Measurements from ENCODE around the gene MRPS7.
A peak's percentile ranks its signal among the peaks of the same experiment; 100 is the strongest.

MRPS7 gene

DNA sequence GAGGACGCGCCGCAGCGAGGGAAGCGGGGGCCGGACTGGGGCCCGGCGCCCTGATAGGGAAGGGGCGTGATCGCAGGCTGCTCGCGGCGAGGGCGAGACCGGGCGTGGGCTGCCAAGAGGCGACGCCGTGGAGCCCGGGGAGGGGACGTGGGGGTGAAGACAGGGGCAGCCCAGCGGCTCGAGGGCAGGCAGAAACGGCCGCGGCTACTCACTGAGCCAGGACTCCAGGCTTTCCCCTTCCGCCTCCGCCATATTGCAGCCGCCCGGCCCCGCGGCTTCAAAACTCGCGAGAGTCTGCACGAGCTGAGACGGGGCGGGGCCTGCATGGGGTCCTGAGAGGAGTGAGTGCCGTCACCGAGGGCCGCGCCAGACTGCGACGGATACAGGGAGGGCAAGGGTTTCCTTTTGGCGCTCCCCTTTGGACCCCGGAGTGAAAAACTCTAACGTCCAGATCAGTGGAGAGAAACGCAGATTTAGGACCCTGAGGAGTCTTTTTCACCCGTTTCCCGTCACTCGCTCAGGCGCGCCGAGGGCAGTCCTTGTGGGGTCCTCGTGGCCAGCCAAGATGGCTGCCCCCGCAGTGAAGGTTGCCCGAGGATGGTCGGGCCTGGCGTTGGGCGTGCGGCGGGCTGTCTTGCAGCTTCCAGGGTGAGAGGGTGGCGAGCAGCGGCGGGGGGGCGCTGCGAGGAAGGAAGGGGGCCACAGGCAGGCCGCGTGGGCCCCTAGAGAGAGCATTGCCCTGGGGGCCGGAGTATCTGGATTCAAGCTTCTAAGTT is at the start of gene MRPS7, which contains the start of gene GGA3:
MRPS7 (plus strand) TSS at position 544 of the 776 bp plus-strand sequence; CDS start at position 566, 22 bp downstream.
GGA3 (minus strand) TSS at position 271 of the 776 bp plus-strand sequence; CDS start at position 252, 19 bp downstream.
- peak; percentile 91 for ATAC-seq
- DNase-seq, result peak; percentile 97

DNA sequence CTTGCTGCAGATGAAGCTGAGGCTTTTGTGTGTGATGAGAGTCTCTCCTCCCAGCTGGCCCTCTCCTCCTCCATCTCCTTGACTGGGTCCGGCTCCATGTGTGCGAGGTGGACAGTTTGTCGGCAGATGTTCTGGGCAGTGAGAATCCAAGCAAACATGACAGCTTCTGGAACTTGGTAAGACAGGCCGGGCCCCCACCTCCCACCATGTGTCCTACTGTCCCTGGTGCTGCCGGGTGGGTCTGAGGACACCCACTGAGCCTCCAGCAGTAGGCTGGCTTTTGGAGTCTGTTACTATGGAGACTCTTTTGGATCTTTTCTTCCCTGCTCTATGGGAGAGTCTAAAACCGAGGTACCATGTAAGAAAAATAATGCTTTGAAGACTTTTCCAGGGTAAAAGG is 43.5 kb upstream of the MRPS7 start:
- no peak for DNase-seq
- ATAC-seq, result no peak

DNA sequence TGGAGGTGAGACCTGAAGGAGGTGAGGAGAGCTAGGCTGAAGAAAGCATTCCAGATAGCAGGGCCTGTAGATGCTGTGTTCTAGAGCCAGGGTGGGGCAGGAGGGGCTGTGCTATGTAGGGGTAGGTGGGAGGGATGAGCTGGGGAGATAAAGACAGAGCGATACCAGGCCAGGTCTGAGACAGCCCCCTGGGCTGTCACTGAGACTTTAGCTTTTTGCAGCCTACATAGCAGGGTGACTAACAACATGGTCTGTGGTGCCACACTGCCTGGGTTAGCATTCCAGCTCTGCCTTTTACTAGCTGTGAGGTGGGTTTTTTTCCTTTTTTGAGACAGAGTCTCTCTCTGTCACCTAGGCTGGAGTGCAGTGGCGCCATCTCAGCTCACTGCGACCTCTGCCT is 41.9 kb upstream of the MRPS7 start:
- ATAC-seq (no peak), DNase-seq (no peak)

DNA sequence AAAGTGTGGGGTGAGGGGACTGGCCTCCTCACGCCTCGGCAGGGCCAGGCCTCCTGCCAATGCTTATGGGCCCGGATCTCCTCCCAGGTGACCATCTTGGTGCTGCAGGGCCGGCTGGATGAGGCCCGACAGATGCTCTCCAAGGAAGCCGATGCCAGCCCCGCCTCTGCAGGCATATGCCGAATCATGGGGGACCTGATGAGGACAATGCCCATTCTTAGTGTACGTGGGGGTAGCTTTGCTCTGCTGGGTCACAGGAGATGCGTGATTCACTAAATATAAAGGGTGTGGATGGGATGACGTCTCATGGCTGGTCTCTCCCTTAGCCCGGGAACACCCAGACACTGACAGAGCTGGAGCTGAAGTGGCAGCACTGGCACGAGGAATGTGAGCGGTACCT is 36.7 kb upstream of the MRPS7 start:
- DNase-seq (no peak), ATAC-seq (no peak)

DNA sequence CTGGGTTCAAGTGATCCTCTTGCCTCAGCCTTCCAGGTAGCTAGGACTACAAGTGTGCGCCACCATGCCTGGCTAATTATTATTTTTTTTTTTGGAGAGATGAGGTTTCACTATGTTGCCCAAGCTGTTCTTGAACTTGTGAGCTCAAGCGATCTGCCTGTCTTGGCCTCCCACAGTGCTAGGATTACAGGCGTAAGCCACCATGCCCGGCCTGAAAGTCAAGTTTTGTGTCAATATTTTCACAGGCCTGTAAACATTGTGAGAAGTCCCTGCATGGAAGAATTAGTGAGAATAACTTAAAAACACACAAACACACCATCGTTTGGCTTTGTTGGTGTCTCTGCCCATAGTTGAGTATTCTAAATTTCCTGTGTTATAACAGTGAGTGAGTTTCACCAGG is 34.0 kb upstream of the MRPS7 start:
- ATAC-seq (no peak), DNase-seq (no peak)

DNA sequence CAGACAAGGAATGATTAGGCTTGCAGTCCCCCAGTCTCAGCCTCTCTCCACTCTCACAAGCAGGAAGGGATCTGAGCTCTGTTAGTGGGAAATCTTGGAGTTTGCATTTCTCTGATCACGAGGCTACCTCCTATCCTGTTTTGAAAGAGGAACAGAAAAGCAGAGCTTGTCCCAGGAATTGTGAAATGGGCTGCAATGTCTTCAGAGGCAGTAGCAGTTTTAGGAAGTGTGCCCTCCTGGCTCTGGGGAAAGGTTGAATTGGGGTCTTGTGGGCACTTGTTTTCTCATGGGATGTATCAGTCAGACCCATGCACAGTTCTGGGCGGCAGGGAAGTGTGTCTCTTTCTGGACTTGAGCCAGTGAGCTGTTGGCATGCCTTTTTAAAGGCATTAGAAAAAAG is 33.4 kb upstream of the MRPS7 start:
- no peak for ATAC-seq
- DNase-seq, result no peak

DNA sequence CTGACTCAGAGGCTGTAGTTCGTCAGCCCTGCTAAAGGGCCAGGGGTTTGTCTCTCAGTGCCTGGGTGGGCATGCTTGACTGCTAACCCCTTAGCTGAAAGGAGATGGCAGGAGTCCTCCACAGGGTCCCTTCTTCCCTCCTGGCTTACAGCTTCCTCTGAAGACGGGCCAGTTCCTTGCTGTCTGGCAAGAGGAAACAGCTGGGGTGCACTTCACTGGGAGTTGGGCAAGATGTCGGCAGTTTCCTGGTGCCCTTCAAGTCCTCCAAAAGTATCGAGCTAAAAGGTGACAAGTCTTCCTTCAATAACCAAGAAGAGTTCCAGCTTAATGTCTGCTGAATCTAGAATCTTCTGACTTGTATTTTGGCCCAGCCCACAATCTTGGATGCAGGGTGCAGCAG is 32.8 kb upstream of the MRPS7 start:
- no peak for ATAC-seq
- no peak for DNase-seq

DNA sequence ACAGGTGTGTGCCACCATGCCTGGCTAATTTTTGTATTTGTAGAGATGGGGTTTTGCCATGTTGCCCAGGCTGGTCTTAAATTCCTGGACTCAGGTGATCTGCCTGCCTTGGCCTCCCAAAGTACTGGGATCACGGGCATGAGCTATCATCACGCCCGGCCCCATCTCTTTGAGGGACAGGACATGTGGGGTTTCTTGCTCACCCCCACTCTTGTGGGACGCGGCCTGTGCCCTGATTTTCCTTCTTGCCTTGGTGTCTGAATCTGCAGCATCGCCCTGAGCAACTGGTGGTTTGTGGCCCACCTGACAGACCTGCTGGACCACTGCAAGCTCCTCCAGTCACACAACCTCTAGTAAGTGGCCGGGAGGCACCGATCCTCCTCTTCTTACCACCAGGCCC is 30.6 kb upstream of the MRPS7 start:
- DNase-seq, result no peak
- ATAC-seq, result no peak

DNA sequence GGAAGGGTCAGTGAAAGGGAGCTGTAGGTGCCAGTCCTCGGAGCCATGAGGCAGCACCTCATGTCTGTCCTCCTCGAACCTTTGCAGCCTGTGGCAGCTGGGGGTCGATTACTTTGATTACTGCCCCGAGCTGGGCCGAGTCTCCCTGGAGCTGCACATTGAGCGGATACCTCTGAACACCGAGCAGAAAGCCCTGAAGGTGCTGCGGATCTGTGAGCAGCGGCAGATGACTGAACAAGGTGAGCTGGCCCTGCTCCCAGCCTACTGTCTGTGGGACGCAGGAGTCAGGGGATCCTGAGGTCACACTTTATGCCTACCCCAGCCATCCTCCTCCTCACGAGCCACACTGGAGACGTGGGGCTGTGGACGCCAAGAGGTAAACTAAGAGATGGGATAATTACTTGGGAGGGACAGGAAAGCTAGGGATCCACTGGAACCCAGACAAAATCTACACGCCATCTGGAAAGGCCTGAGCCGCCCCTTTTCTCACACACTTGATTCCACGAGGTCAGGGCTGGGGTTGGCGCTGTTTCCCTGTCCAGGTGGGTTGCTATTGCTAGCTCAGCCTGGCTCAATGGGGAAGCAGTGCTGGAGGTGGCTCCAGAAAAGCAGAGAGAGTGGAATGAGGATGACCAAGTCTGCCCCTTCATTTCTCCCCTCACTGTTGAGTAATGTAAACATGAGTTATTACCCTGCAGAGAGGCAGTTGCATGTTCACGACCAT is 29.8 kb upstream of the MRPS7 start:
- DNase-seq (no peak), ATAC-seq (no peak)

DNA sequence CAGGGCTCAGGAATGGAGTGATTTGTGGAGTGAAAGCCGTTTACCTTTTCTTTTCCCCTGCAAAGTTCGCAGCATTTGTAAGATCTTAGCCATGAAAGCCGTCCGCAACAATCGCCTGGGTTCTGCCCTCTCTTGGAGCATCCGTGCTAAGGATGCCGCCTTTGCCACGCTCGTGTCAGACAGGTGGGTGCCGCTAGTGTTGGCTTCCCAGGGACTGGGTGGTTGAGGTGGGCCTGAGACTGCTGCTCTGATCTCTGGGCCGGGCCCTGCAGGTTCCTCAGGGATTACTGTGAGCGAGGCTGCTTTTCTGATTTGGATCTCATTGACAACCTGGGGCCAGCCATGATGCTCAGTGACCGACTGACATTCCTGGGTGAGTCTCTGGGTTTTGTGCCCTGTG is 28.9 kb upstream of the MRPS7 start:
- ATAC-seq (no peak), DNase-seq (no peak)

DNA sequence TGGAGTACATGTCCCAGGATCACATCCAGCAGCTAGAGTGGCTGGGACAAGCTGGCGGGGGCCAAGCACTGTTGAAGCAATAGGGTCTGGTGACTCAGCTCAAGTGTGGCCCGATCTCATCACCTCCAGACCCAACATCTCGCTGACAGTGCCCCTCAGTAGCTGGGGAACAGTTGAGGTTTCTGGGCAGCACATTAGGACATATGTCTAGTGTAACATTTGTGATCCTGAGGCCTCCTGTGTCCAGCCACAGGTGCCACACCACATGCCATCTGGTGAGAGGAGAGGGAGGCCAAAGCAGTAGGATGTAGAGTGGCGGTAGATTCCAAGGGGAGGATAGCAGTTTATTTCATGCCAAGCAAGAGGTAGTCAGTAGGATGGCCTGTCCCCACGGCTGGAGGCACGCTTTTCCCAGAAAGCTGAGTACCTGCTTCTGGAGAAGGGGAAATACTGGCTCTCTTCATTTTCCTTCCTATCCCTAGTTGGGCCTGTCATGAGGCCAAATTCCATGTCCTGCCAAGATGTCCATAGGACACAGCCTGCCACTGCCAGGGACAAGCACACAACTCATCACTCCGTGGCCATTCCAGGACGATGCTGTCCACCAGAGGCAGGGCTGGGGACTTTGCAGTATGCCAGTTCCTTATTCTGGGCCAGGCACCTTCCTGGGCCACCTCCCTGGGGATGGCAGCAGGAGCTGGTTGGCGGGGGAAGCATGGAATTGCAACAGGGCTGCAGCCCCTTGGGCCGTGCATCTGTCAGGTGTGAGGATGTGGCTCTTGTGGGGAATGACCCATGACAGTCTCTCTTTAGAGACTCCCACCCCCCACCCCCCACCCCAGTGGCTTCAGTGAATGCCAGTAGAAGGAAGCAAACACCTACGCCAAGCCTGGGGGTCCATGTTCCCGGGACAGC is 24.3 kb upstream of the MRPS7 start:
- DNase-seq (no peak), ATAC-seq (no peak)

DNA sequence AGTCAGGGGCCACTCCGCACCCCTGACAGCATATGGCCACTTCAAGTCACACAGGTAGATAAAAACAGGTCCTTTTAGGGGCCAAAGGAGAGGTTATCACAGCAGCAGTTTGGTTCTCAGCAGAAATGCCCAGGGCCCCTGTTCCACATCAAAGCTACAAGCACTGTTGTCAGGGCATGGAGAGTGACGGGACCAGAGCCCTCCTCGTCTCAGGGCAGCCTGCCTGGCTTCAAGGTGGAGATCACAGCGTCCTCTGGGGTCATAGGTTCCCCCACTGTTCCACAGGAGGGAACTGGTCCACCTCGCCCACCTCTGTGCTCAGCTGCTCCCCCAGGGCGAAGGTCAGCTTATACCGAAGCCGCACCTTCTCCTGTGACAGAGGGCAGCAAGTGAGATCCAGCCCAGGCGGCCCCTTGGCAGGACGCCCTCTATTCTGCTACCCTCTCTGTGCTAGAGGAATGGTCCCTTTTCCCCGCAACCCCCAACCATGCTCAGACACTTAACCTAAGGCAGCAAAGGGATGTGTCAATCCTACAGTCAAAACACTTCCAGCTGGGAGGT is 23.6 kb upstream of the MRPS7 start:
- ATAC-seq (no peak), DNase-seq (no peak)

DNA sequence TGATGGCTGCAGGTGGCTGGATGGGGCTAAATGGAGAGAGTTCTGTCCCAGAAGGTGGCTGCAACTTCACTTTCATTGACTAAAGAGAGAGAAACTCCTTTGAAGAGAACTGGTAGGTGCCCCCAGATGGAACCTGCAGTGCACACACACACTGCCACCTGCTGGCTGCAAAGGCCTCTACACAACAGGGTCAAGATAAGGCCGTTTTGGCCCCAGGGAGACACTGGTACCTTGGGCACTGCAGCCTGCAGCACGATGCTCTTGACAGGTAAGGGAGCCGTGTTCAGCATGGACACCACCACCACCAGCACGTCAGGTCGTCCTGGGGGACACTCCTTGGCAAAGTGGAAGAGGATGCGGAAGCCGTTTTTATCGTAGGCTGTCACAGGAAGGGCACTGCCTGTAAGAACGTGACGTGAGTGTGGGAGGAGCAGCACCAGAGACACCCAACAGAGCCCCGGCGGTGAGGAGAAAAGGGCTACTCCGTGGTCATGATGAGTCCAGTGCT is 22.9 kb upstream of the MRPS7 start:
- peak; percentile 69 for DNase-seq
- ATAC-seq, result peak; percentile 58

DNA sequence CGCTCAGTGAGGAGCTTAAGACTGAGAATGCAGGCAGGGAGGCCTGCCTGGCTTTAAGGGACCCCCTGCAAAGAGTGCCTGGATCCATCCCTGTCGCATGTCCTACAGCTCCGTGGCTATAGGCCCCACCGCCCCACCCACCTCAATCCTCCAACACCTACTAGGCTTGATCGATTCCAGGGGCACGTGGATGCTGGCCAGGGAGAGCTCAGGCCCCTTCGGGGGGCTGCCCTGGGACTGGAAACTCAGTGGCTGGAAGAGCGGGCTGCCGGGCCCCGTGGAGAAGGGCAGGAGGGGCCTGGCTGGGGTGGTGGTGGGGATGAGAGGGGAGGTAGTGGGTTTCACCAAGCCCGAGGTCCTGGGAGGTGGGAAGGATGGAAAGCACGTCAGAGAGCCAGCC is 22.5 kb upstream of the MRPS7 start:
- DNase-seq (no peak), ATAC-seq (no peak)

DNA sequence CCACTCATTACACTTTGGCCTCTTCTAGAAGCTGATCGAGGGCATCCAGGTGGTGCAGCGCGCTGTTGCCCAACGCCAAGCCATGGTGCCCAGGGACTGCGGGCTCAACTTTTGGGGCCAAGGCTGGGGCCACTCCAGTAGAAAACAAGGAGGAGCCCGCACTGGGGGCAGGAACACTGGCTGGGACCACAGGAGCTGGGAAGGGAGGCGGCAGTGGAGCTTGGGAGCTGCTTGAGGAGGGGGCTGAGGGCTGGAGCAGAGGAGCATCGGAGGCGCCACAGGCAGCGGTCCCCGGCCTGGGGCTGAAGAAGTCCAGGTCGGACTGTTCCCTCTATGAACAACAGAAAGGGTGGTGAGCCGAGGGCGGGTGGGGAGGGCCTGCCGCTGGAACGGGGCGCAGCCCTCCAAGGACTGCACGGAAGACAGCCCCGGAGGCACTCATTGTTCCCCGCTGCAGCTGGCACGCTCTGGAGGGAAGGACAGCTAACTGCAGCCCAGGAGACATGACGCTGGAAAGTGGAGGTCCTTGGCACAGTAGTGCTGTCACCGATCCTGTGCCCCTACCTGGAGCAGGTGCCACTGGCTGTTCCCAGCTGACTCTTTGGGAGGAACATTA is 21.8 kb upstream of the MRPS7 start:
- peak; percentile 1 for ATAC-seq
- no peak for DNase-seq

DNA sequence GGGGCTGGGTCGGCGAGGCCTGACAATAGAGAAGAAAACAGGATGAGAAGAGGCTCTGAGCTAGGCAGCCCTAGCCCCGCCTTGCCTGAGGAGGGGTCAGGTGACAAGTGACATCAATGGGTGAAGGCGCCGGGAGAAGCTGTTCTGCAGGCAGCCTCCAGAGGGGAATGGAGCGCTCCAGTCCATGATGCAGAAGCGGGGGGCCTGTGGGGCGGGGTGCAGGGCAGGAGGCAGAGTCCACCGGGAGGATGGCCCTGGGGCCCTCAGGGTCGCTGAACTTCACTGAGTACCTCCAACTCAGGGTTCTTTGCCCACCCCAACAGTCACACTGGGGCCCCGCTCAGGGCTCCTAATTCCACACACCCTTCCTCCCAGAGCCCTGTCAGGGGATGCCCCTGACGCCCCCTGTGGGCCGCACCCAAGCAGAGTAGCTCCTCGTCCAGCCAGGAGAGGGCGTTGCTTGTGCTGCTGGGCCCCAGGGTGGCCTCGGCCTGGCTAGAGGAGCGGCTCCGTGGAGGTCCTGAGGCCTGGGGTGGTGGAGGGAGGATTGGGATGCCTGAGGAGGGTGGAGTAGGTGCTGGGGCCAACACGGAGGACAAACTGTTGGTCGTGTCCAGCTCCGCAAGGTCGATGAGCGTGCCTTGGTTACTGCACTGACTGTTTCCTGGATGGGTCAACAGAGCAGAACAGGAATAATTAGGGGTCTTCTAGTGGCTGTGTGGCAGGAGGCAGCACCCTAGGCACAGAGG is 21.1 kb upstream of the MRPS7 start:
- DNase-seq (peak; percentile 66), ATAC-seq (peak; percentile 38)

DNA sequence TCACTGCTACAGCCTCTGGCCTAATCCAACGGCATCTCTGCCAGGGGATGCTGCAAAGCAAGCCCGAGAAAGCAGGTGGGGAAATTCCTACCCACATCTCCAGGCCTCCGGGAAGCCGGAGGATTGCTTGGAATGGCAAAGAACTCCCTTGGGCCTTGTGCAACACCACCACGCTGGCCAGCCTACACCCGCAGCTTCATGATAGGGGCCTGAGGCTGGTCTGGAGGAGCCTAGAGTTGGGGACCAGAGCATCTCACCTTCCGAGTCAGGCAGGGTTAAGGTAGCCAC is 20.6 kb upstream of the MRPS7 start:
- no peak for ATAC-seq
- DNase-seq, result no peak

DNA sequence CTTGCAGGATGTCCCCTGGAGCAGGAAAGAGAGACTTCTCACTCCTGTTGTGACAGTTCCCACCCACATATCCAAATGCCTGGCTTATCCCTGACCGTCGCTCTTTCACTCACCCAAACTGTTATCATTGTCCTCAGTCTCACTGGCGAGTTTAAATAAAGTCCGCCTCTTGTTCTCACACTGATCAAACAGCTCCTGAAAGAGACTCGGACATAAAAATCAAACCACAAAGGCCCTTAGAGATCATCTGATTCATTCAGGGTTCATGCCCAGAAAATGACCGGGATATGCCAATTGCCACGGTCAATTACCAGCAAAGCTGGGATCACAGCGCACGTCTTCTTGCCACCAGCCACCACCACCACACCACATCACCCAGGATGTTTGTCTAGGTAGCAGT is 20.2 kb upstream of the MRPS7 start:
- ATAC-seq, result no peak
- no peak for DNase-seq

DNA sequence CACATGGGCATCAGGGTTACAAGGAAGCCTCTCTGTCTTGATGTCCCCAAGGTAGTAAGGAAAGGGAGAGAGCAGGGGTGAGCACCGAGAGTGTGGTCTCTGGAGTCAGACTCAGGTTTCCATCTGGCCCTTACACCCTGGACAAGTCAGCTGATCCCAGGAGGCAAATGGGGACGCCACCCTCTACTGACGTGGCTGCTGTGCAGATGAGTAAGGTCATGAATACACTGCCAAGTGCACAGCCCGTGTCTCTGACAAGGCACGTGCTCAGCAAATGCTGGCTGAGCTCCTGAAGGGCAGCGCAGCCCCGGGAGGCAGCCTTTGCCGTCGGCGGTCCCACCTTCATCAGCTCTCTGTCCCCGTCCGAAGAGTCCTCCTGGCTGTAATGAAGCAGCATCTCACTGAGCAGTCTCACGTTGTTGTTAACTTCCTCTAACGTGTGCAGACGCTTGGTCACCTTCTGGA is 19.7 kb upstream of the MRPS7 start:
- ATAC-seq, result no peak
- DNase-seq, result no peak

DNA sequence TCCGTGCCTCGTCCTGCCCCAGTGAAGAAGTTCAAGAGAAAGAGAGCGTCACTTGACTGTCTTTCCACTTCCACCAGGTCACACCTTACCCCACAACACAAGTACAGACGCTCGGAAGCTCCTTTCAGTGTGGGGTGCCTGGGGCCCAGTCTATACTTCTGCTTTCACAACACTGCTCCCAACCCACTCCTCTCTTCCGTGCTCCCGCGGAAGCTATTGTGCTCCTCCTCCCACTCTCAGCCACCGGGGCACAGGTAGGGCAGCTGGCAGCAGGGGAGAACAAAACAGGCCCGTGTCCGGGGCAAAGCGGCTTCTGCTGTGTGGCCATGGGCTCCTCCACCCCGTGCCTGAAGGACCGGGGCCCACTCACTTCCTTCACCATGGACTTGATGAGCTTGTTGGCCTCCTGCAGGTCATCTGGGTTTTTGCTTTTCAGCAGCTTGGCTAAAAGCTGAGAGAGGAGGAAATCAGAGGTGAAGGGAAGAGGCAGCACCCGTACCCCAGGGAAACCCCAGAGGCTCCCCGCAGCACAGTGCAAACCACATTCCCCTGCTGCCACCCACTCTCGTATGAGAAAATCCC is 19.1 kb upstream of the MRPS7 start:
- ATAC-seq, result peak; percentile 16
- no peak for DNase-seq
